Measurements from ENCODE around the gene CFAP299. TPM values are rescaled to one million over a fixed set of nuclear protein-coding genes. Genes with fewer than 3 reads are reported as not detected.
"Not testable (repeated sequence)": the region's sequence is repeated elsewhere in the genome, so short reads cannot be mapped to it uniquely, and the experiment has no call there.

CFAP299 gene
- total RNA-seq, 1 experiment from 2014 or later = not detected

DNA sequence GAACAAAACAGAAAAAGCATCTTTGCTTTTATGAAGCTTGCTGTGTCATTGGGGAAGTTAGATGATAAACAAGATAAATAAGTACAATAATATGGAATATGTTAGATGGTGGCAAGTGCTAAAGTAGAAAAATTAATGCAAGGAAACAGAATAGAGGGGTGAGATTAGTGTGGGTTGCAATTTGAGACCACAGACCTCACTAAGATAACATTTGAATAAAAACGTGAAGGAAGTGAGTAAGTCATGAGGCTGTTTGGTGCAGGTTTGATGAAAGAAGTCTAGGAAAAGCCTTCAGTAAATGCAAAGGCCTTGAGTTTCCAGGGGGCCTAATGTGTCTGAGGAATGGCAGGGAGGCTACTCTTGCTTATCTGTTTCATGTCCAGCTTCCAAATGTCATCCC is 102.5 kb downstream of the CFAP299 start:
- DNase-seq (ENCODE audit: low spot score) = no peak
- ChIA-PET POLR2A (ENCODE audit: low non-redundant PET) (no interaction called here), CTCF (no interaction called here)
- no peak for TF ChIP-seq EZH2 (IDR thresholded peaks at IDR 0.05; ENCODE audit: borderline replicate concordance, low read depth, low read length, poor library complexity, severe bottlenecking)
- TF ChIP-seq, protein P1, sequence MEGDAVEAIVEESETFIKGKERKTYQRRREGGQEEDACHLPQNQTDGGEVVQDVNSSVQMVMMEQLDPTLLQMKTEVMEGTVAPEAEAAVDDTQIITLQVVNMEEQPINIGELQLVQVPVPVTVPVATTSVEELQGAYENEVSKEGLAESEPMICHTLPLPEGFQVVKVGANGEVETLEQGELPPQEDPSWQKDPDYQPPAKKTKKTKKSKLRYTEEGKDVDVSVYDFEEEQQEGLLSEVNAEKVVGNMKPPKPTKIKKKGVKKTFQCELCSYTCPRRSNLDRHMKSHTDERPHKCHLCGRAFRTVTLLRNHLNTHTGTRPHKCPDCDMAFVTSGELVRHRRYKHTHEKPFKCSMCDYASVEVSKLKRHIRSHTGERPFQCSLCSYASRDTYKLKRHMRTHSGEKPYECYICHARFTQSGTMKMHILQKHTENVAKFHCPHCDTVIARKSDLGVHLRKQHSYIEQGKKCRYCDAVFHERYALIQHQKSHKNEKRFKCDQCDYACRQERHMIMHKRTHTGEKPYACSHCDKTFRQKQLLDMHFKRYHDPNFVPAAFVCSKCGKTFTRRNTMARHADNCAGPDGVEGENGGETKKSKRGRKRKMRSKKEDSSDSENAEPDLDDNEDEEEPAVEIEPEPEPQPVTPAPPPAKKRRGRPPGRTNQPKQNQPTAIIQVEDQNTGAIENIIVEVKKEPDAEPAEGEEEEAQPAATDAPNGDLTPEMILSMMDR (conservative IDR thresholded peaks at IDR 0.05; ENCODE audit: low read depth, low read length) = no peak
- no peaks in the 10 kb centered on the region for H3K4me1 ChIP-seq (ENCODE audit: insufficient read depth, low read length, poor library complexity, severe bottlenecking)
- intact Hi-C loops (cut with micrococcal nuclease; ENCODE audit: unreplicated experiment) = no loop called here
- H3K4me3 ChIP-seq (ENCODE audit: low read depth, low read length, poor library complexity, severe bottlenecking) = no peak overlapping the region
- no TSS peak for BruUV-seq (replicated peaks)
- H3K27me3 ChIP-seq (replicated peaks; ENCODE audit: insufficient read depth, low read depth, low read length, poor library complexity) = no peaks in the 10 kb centered on the region
- no peak overlapping the region for H3K27ac ChIP-seq (ENCODE audit: low read depth, low read length, poor library complexity, severe bottlenecking)
- H3K9me3 ChIP-seq (ENCODE audit: low read depth, low read length, poor library complexity, severe bottlenecking) = no peaks in the 10 kb centered on the region
- H3K36me3 ChIP-seq (ENCODE audit: insufficient read depth, low read length, poor library complexity, severe bottlenecking) = no peaks in the 10 kb centered on the region

DNA sequence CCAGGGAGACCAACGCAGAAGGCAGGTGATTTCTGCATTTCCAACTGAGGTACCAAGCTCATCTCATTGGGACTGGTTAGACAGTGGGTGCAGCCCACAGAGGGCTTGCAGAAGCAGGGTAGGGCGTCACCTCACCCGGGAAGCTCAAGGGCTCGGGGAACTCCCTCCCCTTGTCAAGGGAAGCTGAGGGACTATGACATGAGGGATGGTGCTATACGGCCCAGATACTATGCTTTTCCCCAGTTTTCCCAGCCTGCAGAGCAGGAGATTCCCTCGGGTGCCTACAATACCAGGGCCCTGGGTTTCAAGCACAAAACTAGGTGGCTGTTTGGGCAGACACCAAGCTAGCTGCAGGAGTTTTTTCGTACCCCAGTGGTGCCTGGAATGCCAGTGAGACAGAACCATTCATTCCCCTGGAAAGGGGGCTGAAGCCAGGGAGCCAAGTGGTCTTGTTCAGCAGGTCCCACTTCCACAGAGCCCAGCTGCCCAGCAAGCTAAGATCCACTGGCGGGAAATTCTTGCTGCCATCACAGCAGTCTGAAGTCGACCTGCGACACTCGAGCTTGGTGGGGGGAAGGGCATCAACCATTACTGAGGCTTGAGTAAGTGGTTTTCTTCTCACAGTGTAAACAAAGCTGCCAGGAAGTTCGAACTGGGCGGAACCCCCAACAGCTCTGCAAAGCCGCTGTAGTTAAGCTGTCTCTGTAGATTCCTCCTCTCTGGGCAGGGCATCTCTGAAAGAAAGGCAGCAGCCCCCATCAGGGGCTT is 103.9 kb downstream of the CFAP299 start:
- BruUV-seq (replicated peaks); H3K36me3 ChIP-seq (ENCODE audit: insufficient read depth, low read length, poor library complexity, severe bottlenecking); H3K4me1 ChIP-seq (ENCODE audit: insufficient read depth, low read length, poor library complexity, severe bottlenecking); CTCF ChIA-PET; H3K27me3 ChIP-seq (replicated peaks; ENCODE audit: insufficient read depth, low read depth, low read length, poor library complexity); intact Hi-C loops (cut with micrococcal nuclease; ENCODE audit: unreplicated experiment); H3K4me3 ChIP-seq (ENCODE audit: low read depth, low read length, poor library complexity, severe bottlenecking); DNase-seq (ENCODE audit: low spot score); H3K9me3 ChIP-seq (ENCODE audit: low read depth, low read length, poor library complexity, severe bottlenecking); POLR2A ChIA-PET (ENCODE audit: low non-redundant PET); H3K27ac ChIP-seq (ENCODE audit: low read depth, low read length, poor library complexity, severe bottlenecking): not testable (repeated sequence)

DNA sequence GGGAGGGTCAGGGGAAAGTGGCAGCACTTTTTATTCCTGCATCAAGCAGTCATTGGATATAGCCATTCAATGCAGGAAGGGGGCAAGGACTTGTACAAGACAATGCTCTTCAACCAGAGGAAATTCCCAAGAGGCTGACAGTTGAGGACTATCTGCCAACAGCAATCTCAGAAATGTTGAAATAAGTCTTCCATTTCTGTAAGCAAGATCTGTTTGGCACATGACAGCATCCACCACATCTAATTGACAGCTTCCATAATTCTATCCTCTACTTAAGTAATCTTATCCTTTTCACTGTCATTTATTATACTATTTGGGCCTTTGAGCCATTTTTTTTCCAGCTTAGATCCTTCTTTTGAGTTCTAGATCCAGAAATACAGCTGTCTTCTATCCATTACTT is 110.7 kb downstream of the CFAP299 start:
- no TSS peak for BruUV-seq (replicated peaks)
- H3K27me3 ChIP-seq (replicated peaks; ENCODE audit: insufficient read depth, low read depth, low read length, poor library complexity) = no peaks in the 10 kb centered on the region
- no peaks in the 10 kb centered on the region for H3K36me3 ChIP-seq (ENCODE audit: insufficient read depth, low read length, poor library complexity, severe bottlenecking)
- no peak for DNase-seq (ENCODE audit: low spot score)
- no peaks in the 10 kb centered on the region for H3K4me1 ChIP-seq (ENCODE audit: insufficient read depth, low read length, poor library complexity, severe bottlenecking)
- no peak overlapping the region for H3K4me3 ChIP-seq (ENCODE audit: low read depth, low read length, poor library complexity, severe bottlenecking)
- POLR2A ChIA-PET (ENCODE audit: low non-redundant PET) = no interaction called here
- intact Hi-C loops (cut with micrococcal nuclease; ENCODE audit: unreplicated experiment) = no loop called here
- no peak overlapping the region for H3K27ac ChIP-seq (ENCODE audit: low read depth, low read length, poor library complexity, severe bottlenecking)
- no peaks in the 10 kb centered on the region for H3K9me3 ChIP-seq (ENCODE audit: low read depth, low read length, poor library complexity, severe bottlenecking)
- CTCF ChIA-PET = no interaction called here
- no peak for TF ChIP-seq EZH2 (IDR thresholded peaks at IDR 0.05; ENCODE audit: borderline replicate concordance, low read depth, low read length, poor library complexity, severe bottlenecking)
- TF ChIP-seq, protein P1 (conservative IDR thresholded peaks at IDR 0.05; ENCODE audit: low read depth, low read length) = no peak

DNA sequence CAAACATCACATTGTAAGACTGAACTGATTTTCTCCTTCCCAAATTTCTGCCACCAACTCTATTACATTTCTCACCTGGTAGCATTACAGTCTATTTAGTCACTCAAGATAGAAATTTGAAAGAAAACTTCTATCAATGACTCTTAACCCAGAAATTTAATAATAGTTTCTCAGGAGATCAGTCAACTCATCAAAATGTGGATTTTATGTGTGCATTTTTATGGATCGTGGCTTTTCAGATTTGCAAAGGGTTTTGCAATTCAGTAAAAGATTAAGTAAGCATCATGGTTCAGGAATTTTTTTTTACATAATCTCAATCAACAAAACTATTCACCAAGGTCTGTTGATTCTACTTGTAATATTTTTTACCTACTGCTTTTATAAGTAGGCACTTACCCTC is 111.1 kb downstream of the CFAP299 start:
- ChIA-PET POLR2A (ENCODE audit: low non-redundant PET) (no interaction called here), CTCF (no interaction called here)
- no peak overlapping the region for H3K27ac ChIP-seq (ENCODE audit: low read depth, low read length, poor library complexity, severe bottlenecking)
- intact Hi-C loops (cut with micrococcal nuclease; ENCODE audit: unreplicated experiment) = no loop called here
- DNase-seq (ENCODE audit: low spot score) = no peak
- no peaks in the 10 kb centered on the region for H3K4me1 ChIP-seq (ENCODE audit: insufficient read depth, low read length, poor library complexity, severe bottlenecking)
- no peaks in the 10 kb centered on the region for H3K27me3 ChIP-seq (replicated peaks; ENCODE audit: insufficient read depth, low read depth, low read length, poor library complexity)
- no TSS peak for BruUV-seq (replicated peaks)
- H3K36me3 ChIP-seq (ENCODE audit: insufficient read depth, low read length, poor library complexity, severe bottlenecking) = no peaks in the 10 kb centered on the region
- TF ChIP-seq, protein P1 (conservative IDR thresholded peaks at IDR 0.05; ENCODE audit: low read depth, low read length) = no peak
- TF ChIP-seq EZH2 (IDR thresholded peaks at IDR 0.05; ENCODE audit: borderline replicate concordance, low read depth, low read length, poor library complexity, severe bottlenecking) = no peak
- no peaks in the 10 kb centered on the region for H3K9me3 ChIP-seq (ENCODE audit: low read depth, low read length, poor library complexity, severe bottlenecking)
- H3K4me3 ChIP-seq (ENCODE audit: low read depth, low read length, poor library complexity, severe bottlenecking) = no peak overlapping the region
